Fibroblast of lung (primary cell): Measurements from ENCODE around the gene LAPTM5. TPM values are rescaled to one million over a fixed set of nuclear protein-coding genes. Genes with fewer than 3 reads are reported as not detected.

Experiments
- DNase-seq, 2 donors: peaks; one replicate each; pipeline versions ENCODE4 v3.0.0 to v3.0.0-alpha.2; 2010; ENCODE audit warnings: low read depth in 2 of 2
- H2AFZ ChIP-seq: 2 replicates; pipeline ENCODE4 v1.5.1; 2012; ENCODE audit warnings: low read length, control low read depth, inconsistent platforms
- H3K27ac ChIP-seq: 2 replicates; pipeline ENCODE4 v1.5.1; 2011; ENCODE audit warnings: low read length, control low read depth; ENCODE audit not compliant: insufficient read depth
- H3K27me3 ChIP-seq: 2 replicates; pipeline ENCODE4 v1.5.1; 2011; ENCODE audit warnings: mild to moderate bottlenecking, low read length; ENCODE audit not compliant: control insufficient read depth, insufficient read depth
- H3K36me3 ChIP-seq: 2 replicates; pipeline ENCODE4 v1.5.1; 2011; ENCODE audit warnings: low read length; ENCODE audit not compliant: control insufficient read depth, insufficient read depth
- H3K4me1 ChIP-seq: 2 replicates; pipeline ENCODE4 v1.5.1; 2011; ENCODE audit warnings: low read length; ENCODE audit not compliant: control insufficient read depth, insufficient read depth; ENCODE audit errors: extremely low read depth
- H3K4me2 ChIP-seq: 2 replicates; pipeline ENCODE4 v1.5.1; 2011; ENCODE audit warnings: low read length, control low read depth; ENCODE audit not compliant: insufficient read depth; ENCODE audit errors: extremely low read depth
- H3K4me3 ChIP-seq, 4 experiments: fragments of 200-600 bp in 1 of 4; sonication (generic) in 1 of 4; replicated peaks in 1 of 4; 2 replicates each; pipeline ENCODE4 v1.5.1; 2011 to 2016; ENCODE audit warnings: low read length in 4 of 4, low read depth in 3 of 4, mild to moderate bottlenecking in 3 of 4, control low read depth in 2 of 4, inconsistent platforms in 1 of 4, mixed read lengths in 1 of 4; ENCODE audit not compliant: insufficient read depth in 1 of 4; ENCODE audit errors: control extremely low read depth in 1 of 4
- H3K79me2 ChIP-seq: 2 replicates; pipeline ENCODE4 v1.5.1; 2012; ENCODE audit warnings: mild to moderate bottlenecking, low read length, inconsistent platforms; ENCODE audit not compliant: control insufficient read depth, insufficient read depth
- H3K9ac ChIP-seq: 2 replicates; pipeline ENCODE4 v1.5.1; 2011; ENCODE audit warnings: mild to moderate bottlenecking, low read length, control low read depth; ENCODE audit not compliant: insufficient read depth
- H3K9me3 ChIP-seq: 2 replicates; pipeline ENCODE4 v1.5.1; 2012; ENCODE audit warnings: low read depth, low read length; ENCODE audit not compliant: control insufficient read depth, insufficient read depth
- H4K20me1 ChIP-seq: 2 replicates; pipeline ENCODE4 v1.5.1; 2011; ENCODE audit warnings: low read length; ENCODE audit not compliant: control insufficient read depth, insufficient read depth; ENCODE audit errors: extremely low read depth
- CTCF ChIP-seq, 2 donors: IDR thresholded peaks in 1 of 2; conservative IDR thresholded peaks in 1 of 2; 1 replicate in 1 of 2; 2 replicates in 1 of 2; pipeline ENCODE4 v1.5.1; 2011 to 2012; ENCODE audit warnings: low read length in 2 of 2, control low read depth in 1 of 2, inconsistent platforms in 1 of 2, low read depth in 1 of 2, mild to moderate bottlenecking in 1 of 2
- EZH2 ChIP-seq: IDR thresholded peaks from 2 replicates; pipeline ENCODE4 v1.5.1; 2012; ENCODE audit warnings: low read length, control low read depth, mild to moderate bottlenecking; ENCODE audit errors: missing control alignments
- polyA plus RNA-seq, 2 donors: library from polyadenylated mRNA; depleted of rRNA in 1 of 2; stranded (reverse) in 1 of 2; unstranded in 1 of 2; fragments of >200 nt; gene quantifications; 2 replicates each; pipeline ENCODE4 v1.2.1, GENCODE V29; 2011 to 2012; ENCODE audit warnings: missing spikeins in 1 of 2
- total RNA-seq: library from RNA; depleted of rRNA; stranded (reverse); fragments of >200 nt; gene quantifications from 2 replicates; pipeline ENCODE4 v1.2.1, GENCODE V29; 2014

Gene LAPTM5
- total and polyA plus RNA-seq, 2 donors (not counting 1 experiment from before 2014, with no cell fraction given): under 0.01 to 0.32 TPM

GRCh38 chr1:30731109-30731805 lies 26.3 kb downstream of the LAPTM5 start:
- no peak for DNase-seq
- Histone ChIP-seq H3K79me2 (no peaks in the 10 kb centered on the region), H4K20me1 (no peaks in the 10 kb centered on the region), H3K27ac (no peak overlapping the region), H3K4me2 (no peak overlapping the region), H3K27me3 (peaks cover 4% of the 10 kb centered on the region), H3K36me3 (no peaks in the 10 kb centered on the region), H3K9ac (no peak overlapping the region), H3K4me3 (no peak overlapping the region), H3K9me3 (no peaks in the 10 kb centered on the region), H3K4me1 (no peaks in the 10 kb centered on the region), H2AFZ (no peak overlapping the region)
- no peak for TF ChIP-seq CTCF (conservative IDR thresholded peaks at IDR 0.05 in 1 of 2, IDR thresholded peaks at IDR 0.05 in 1 of 2; ENCODE audit: low read depth in 1 of 2, low read length in 2 of 2)

GRCh38 chr1:30730346-30731108 lies 27.0 kb downstream of the LAPTM5 start:
- no peak overlapping the region for H3K4me2 ChIP-seq
- TF ChIP-seq CTCF (conservative IDR thresholded peaks at IDR 0.05 in 1 of 2, IDR thresholded peaks at IDR 0.05 in 1 of 2; ENCODE audit: low read depth in 1 of 2, low read length in 2 of 2): no peak
- no peak for TF ChIP-seq EZH2
- H2AFZ ChIP-seq: no peak overlapping the region
- no peaks in the 10 kb centered on the region for H3K9me3 ChIP-seq
- no peaks in the 10 kb centered on the region for H3K36me3 ChIP-seq
- H3K4me3 ChIP-seq: no peak overlapping the region
- peaks cover 4% of the 10 kb centered on the region for H3K27me3 ChIP-seq
- no peaks in the 10 kb centered on the region for H3K79me2 ChIP-seq
- H3K27ac ChIP-seq: no peak overlapping the region
- no peak overlapping the region for H3K9ac ChIP-seq
- no peaks in the 10 kb centered on the region for H3K4me1 ChIP-seq
- H4K20me1 ChIP-seq: no peaks in the 10 kb centered on the region
- DNase-seq: no peak

GRCh38 chr1:30729901-30730300 lies 27.7 kb downstream of the LAPTM5 start:
- Histone ChIP-seq H3K4me3 (no peak overlapping the region), H3K9me3 (no peaks in the 10 kb centered on the region), H3K27ac (no peak overlapping the region), H3K27me3 (peaks cover 4% of the 10 kb centered on the region), H2AFZ (no peak overlapping the region), H4K20me1 (no peaks in the 10 kb centered on the region), H3K9ac (no peak overlapping the region), H3K4me2 (no peak overlapping the region), H3K79me2 (no peaks in the 10 kb centered on the region), H3K36me3 (no peaks in the 10 kb centered on the region), H3K4me1 (no peaks in the 10 kb centered on the region)
- TF ChIP-seq CTCF (conservative IDR thresholded peaks at IDR 0.05 in 1 of 2, IDR thresholded peaks at IDR 0.05 in 1 of 2; ENCODE audit: low read depth in 1 of 2, low read length in 2 of 2) (no peak), EZH2 (no peak)
- no peak for DNase-seq
